ENCODE measurements around the gene GPR61. TPM values are rescaled to one million over a fixed set of nuclear protein-coding genes. Genes with fewer than 3 reads are reported as not detected.

Gene GPR61
- total RNA-seq, 1 experiment from 2014 or later, result 0.48 TPM

- Histone ChIP-seq H3K23me2 (ENCODE audit: insufficient read length, low read depth, low read length, poor library complexity, severe bottlenecking) (no peaks in the 10 kb centered on the region), H4K5ac (ENCODE audit: insufficient read length, low read depth, low read length) (no peak overlapping the region), H3K9me3 (ENCODE audit: control insufficient read depth, low read depth, low read length) (no peaks in the 10 kb centered on the region), H3K79me1 (ENCODE audit: insufficient read depth, low read depth, low read length, poor library complexity, severe bottlenecking) (no peaks in the 10 kb centered on the region), H4K8ac (replicated peaks; ENCODE audit: insufficient read length, low read depth, low read length) (no peak overlapping the region), H3K9ac (ENCODE audit: extremely low read depth, insufficient read length, low read length) (no peak overlapping the region), H2BK120ac (ENCODE audit: low read depth, low read length, poor library complexity, severe bottlenecking) (no peak overlapping the region), H3K79me2 (ENCODE audit: insufficient read depth, low read length) (no peaks in the 10 kb centered on the region), H2AFZ (ENCODE audit: low read length) (no peak overlapping the region), H3K56ac (ENCODE audit: insufficient read length, low read depth, low read length) (no peak overlapping the region), H3K27ac (ENCODE audit: insufficient read length, low read depth, low read length) (no peak overlapping the region), H3K27me3 (ENCODE audit: insufficient read depth, low read length) (no peaks in the 10 kb centered on the region), H2BK15ac (ENCODE audit: low read depth, low read length) (no peak overlapping the region), H3K14ac (ENCODE audit: insufficient read depth, low read length) (no peak overlapping the region), H3K18ac (ENCODE audit: insufficient read length, low read depth, low read length) (no peak overlapping the region), H3K4me1 (ENCODE audit: insufficient read depth, low read length) (no peaks in the 10 kb centered on the region; the same call in 1 of the 2 replicates), H2BK5ac (ENCODE audit: insufficient read length, low read length) (no peak overlapping the region), H4K91ac (ENCODE audit: insufficient read length, low read depth, low read length) (no peak overlapping the region), H4K20me1 (ENCODE audit: control insufficient read depth, insufficient read depth, insufficient read length) (no peaks in the 10 kb centered on the region), H2AK5ac (ENCODE audit: insufficient read length, low read length) (no peak overlapping the region), H3K23ac (ENCODE audit: insufficient read length, low read depth, low read length) (no peak overlapping the region), H2BK20ac (ENCODE audit: low read depth, low read length, poor library complexity, severe bottlenecking) (no peak overlapping the region), H2BK12ac (ENCODE audit: insufficient read length, low read depth, low read length) (no peak overlapping the region), H3K4me2 (ENCODE audit: insufficient read depth, insufficient read length, low read length) (no peak overlapping the region), H3T11ph (ENCODE audit: low read length) (no peak overlapping the region), H3K4ac (ENCODE audit: low read depth, low read length) (no peak overlapping the region)
- Mint-ChIP-seq H3K27ac (no peak overlapping the region), H3K4me3 (no peak overlapping the region), H3K27me3 (ENCODE audit: low read depth) (peaks cover 2% of the 10 kb centered on the region), H3K9me3 (no peaks in the 10 kb centered on the region), H3K4me1 (peaks cover 8 to 28% of the 10 kb centered on the region in 2 experiments), H3K36me3 (ENCODE audit: insufficient read depth in 1 of 3, low read depth in 3 of 3) (no peaks in the 10 kb centered on the region; a peak in 1 of 7 replicates)
- no peak for DNase-seq
- no CpG with 5 or more reads among the region's 3 CpGs for WGBS (ENCODE audit: extremely low coverage, insufficient read length, low lambda C conversion rate)
- no peak for TF ChIP-seq CTCF (conservative IDR thresholded peaks at IDR 0.05)
Observed at GRCh38 chr1:109541102-109541501, 1.4 kb downstream of the GPR61 start.
